GM10847 (cell line): ENCODE results near the gene COMMD1.

ENCODE experiments used
- POLR2A ChIP-seq: IDR thresholded peaks from 2 replicates; pipeline ENCODE4 v1.6.1; 2011; ENCODE audit not compliant: insufficient read length; ENCODE audit errors: extremely low read depth

The COMMD1 gene

DNA sequence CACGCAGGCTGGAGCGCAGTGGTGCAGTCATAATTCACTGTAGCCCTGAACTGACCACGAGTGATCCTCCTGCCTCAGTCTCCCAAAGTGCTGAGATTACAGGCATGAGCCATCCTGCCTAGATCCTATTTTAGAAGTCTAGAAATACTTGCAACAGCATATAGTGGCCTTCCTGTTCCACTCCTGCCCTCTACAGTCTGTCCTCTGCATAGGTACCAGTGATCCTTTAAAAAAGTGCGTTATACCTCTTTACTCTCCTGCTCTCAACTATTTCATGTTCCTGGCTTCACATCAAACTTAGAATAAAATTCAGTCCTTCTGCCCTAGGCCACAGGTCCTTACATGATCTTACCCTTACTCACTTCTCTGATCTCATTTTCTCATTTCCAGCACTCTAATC, 6.0 kb downstream of the COMMD1 start:
- no peak for TF ChIP-seq POLR2A

DNA sequence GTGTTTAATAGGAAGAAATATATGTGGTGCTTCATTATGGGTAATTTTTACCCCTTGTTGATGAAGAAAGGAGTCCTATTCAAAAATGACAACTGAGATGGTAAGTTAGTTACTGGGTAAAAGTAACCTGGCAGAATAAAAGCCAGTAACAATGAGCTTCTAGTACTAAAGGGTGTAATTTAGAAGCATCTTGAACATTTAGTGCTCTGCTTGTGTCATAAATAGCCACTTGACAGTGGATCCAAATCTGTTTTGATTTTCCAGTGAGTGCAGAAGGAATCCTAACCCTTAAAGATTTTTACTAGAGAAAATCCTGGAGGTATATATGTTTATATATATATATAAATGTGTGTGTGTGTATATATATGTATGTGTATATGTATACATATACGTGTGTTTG, 15.1 kb downstream of the COMMD1 start:
- no peak for TF ChIP-seq POLR2A

DNA sequence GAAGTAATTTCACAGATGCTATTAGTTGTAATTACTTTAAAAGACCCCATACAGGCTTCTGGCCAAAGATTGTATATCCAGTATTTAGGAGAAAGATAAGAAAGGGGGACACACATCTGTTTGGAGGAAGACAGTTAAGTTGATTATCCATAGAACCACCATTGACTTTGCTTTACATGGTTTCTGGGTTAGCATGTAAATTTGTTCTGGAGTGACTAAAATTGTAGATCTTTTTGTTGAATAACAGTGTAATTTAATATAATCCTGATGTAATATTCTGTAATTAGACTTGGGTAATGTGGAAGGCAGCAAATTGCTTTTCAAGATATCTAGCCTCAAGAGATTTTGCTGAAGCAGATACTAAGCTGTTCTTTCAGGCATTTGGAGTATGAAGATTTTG, 17.2 kb downstream of the COMMD1 start:
- TF ChIP-seq POLR2A = no peak

DNA sequence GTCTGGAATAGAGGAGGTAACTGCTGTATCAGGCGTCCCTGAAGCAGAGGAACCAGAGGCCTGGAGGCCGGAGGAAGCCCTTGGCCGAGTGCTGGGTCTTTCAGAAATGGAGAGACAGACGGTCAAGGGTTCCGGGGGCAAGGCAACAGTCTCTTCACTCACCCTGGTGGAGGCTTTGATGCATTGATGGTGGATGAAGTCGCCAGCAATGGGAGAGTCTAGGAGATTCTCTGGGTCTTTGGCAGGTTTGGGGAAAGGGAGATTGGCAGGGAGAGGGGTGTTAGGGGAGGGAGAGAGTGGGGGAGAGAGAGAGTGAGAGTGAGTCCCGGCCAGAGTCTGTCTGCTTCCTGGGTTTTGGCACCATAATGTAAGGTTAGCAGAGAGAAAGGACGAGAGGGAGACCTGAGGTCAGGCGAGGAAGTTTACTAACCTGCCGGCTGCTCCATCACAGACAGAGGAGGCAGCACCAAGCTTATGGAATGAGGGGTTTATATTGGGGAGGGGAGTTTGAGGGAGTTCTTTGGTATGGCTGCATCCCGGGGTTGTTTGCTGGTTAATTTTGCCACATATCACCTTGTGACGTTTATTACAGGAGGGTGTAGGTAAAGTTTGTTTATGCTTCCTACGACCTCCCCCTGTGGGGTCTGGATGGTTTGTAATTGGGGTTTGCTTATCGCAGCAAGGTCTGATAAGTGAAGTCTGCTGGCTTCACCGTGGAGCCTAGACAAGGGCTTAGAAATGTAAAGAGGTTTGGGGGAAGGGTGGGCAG, 19.6 kb downstream of the COMMD1 start:
- no peak for TF ChIP-seq POLR2A

DNA sequence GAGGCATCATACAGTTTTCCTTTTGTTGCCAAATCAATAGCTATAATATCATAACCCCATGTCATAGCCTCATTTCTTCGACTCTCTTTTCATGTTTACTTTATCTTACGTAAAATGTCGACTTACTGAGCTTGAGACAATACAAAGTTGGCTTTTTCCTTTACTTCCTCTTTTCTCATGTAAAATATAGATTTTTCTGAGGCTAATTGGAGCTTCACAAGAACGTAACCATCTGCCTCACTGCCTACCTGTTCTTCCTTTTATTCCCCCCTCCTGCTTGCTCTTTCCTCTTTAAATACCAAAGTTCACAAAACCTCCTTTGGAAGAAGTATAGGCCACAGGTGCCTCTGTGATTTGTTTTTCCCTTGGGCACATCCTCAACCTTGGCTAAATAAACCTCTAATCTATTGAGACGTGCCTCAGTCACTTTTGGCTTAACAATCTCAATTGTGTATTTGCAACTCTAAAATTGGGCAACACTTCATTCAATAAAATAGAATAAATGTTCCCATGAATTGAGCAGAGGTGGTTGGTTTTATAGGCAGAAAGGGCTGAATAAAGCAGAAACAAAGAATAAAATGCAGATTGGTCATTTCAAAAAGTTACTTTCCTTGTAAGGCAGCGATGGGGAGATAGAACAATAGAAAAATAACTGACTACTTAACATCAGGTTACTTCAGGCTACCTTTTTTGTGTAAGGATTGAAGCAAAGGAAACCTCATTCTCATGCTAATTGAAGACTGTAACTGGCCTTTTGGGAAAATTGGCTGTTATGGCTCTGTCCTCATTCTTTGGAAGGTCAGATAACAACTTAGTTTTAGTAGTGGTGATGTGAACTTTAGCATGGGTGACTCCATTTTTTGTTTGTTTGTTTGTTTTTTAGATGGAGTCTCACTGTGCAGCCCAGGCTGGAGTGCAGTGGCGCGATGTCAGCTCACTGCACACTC, 21.3 kb downstream of the COMMD1 start:
- TF ChIP-seq POLR2A = no peak

DNA sequence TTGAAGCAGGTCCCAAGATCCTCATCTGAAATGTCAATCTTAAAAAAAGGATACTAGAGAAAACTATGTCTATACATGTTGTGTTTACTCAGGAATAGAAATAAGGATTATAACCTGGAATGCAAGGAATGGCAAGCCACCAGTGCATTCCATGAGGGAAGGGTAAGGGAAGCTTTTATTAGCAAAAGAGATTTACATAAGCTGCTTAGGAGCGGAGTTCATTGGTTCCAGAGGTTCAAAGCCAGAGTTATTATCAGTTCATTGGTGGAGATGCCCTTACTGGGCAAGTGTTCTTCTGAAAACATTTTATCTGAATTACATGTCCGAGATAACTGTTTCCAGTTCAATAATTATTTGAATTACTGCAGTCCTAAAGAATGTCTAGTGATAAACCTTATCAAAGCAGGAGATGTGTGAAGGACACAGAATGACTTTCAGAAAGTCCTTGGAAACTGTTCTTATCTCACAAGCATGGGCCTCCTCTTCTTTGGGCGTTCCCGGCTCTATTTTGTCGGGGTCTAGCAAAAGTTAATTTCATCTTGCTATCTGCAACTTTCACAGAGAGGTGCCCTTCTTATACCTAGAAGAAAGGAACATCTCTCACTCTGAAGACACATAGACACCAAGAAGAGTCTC, 23.5 kb downstream of the COMMD1 start:
- TF ChIP-seq POLR2A = no peak

- TF ChIP-seq POLR2A = no peak
Measured at GRCh38 chr2:61937098-61937497, 31.6 kb downstream of the COMMD1 start.

- no peak for TF ChIP-seq POLR2A
Measured at GRCh38 chr2:61937886-61938285, 32.4 kb downstream of the COMMD1 start.

DNA sequence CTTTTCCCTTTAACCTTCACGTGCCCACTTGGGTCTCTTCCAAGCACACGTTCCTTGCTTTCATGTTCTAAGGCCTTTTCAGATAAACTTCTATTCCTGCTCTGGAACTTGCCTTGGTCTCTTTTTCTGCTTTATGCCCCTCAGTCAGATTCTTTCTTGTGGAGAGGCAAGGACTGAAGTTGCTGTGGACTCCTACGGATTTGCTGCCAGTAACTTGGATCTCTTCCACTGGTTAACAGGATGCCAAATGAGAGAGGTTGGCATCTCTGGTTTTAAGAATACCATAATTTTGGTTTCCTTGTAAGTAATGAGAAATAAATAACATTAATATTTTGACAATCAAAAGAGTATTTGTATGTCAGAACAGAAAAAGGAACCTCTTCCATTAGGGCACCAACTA, 33.0 kb downstream of the COMMD1 start:
- no peak for TF ChIP-seq POLR2A

- TF ChIP-seq POLR2A = no peak
Measured at GRCh38 chr2:61943251-61943650, 37.8 kb downstream of the COMMD1 start.

GRCh38 chr2:61946666-61947065, 41.2 kb downstream of the COMMD1 start:
- TF ChIP-seq POLR2A = no peak

DNA sequence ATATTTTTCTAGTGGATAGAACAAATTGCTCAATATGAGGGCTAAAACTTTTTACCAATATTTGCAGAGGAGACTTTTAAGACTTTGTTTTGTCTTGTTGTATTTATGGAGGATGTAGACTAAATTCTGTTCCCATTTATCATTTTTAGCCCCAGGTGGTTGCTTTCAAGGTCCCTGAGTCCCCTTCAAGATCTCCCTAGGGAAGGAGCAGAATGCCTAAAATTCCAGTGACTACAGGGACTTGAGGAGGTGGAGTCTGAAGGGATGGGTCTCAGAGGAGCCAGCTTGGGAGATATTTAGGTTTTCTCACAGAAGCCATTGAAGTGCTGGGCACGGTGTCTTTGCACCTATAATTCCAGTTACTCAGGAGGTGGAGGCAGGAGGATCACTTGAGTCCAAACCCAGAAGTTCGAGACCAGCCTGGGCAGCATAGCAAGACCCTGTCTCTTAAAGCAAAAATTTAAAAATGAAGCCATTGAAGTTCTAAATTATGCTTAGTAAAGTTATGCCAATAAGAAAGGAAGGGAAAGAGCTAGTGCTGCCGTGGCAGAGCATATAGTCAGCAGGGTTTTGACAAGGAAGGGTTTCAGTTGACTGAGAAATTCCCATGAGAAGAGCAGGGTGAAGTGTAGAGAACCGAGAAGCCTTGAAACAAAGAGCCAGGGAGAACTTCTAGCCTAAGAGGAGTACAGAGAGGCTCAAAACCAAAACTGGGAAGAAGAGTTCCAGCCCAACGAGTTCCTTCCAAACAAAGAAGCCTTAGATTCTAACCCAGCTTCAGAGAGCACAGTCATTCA, 43.4 kb downstream of the COMMD1 start:
- no peak for TF ChIP-seq POLR2A

DNA sequence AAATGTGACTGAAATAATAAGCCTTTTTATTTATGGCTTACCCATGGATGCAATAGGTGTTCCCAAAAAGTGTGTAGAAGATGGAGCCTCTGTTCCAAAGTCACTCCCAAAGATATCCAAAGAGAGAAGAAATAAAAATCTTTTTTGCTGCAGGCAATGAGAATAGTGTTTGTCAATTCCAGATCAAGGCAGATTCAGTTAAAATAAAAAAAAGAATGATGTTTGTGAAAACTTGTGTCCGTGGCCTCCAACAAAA, 43.9 kb downstream of the COMMD1 start:
- no peak for TF ChIP-seq POLR2A

DNA sequence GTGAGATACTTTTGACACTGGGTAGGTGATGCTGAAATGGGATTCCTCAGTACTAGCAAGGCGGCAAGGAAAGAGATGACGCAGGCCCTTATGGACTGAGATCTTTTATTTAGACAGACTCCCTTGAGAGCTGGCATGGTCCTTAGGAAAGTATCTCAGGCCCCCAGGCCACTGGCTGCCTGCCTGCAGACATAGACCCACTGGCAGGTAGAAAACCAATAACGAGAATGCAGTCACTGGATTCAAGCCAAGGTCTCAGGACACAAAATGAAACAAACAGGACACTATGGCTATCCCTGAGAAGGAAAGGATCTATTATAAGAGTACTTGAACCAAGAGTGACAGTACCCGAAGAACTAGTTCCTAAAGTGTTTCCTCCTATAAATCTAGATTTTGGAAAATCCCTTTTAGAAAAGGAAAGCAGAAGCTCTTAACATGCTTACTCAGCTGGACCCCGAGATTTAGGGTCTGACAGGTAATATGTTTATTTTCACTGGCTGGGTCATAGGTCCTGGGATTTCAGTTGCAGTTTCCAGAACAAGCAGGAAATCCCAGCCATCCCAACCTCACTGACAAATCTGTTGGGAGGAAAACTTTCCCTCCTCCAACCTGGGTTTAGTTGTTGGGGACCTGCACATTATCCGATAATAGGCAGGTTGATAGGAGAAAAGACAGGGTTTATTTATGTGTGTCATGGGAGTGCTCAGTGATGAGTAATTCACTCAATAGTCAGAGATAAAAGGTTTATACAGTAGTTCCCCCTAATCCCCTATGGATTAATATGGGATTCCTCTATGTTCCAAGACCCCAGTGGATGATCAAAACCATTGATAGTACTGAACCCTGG, 44.5 kb downstream of the COMMD1 start:
- TF ChIP-seq POLR2A = no peak
